Measurements from ENCODE around the gene GPER1. TPM values are rescaled to one million over a fixed set of nuclear protein-coding genes. Genes with fewer than 3 reads are reported as not detected.

The GPER1 gene
- total RNA-seq, 2 donors from 2014 or later = 3.9 to 5.3 TPM

GRCh38 chr7:1124816-1125602 is 37.1 kb downstream of the GPER1 start:
- H3K36me3 ChIP-seq = no peaks in the 10 kb centered on the region
- no peaks in the 10 kb centered on the region for H3K9me3 ChIP-seq
- H3K4me1 ChIP-seq (ENCODE audit: control insufficient read depth in 1 of 2, low read depth in 2 of 2) = peaks cover 10 to 14% of the 10 kb centered on the region in 2 donors
- H3K27ac ChIP-seq = no peak overlapping the region
- TF ChIP-seq, protein P1, sequence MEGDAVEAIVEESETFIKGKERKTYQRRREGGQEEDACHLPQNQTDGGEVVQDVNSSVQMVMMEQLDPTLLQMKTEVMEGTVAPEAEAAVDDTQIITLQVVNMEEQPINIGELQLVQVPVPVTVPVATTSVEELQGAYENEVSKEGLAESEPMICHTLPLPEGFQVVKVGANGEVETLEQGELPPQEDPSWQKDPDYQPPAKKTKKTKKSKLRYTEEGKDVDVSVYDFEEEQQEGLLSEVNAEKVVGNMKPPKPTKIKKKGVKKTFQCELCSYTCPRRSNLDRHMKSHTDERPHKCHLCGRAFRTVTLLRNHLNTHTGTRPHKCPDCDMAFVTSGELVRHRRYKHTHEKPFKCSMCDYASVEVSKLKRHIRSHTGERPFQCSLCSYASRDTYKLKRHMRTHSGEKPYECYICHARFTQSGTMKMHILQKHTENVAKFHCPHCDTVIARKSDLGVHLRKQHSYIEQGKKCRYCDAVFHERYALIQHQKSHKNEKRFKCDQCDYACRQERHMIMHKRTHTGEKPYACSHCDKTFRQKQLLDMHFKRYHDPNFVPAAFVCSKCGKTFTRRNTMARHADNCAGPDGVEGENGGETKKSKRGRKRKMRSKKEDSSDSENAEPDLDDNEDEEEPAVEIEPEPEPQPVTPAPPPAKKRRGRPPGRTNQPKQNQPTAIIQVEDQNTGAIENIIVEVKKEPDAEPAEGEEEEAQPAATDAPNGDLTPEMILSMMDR (IDR thresholded peaks at IDR 0.05) = no peak
- ATAC-seq (ENCODE audit: insufficient number of reproducible peaks, low FRiP score, low read depth) (no peak), DNase-seq (ENCODE audit: low spot score) (no peak)
- peak overlapping the region; percentile 36 for H3K4me3 ChIP-seq
- no peaks in the 10 kb centered on the region for H3K27me3 ChIP-seq (replicated peaks; ENCODE audit: insufficient read depth)

DNA sequence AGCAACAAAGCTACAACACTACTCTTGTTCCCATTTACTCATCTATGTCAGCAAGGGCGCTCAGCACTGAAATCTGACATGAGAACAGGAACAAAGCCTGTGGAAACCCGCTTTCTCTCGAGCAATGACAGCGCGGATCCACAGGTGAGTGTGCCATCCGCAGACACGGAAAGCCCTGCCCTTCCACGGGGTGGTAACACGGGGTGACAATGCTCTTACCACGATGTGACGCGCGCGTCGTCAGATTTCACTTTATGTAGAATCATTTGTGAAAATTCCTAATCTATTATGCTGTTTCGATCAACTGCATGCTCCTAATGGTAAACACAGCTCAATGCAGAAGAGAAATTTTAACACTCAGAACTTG is 37.7 kb downstream of the GPER1 start:
- TF ChIP-seq, protein P1 (IDR thresholded peaks at IDR 0.05) = no peak
- Histone ChIP-seq H3K36me3 (no peaks in the 10 kb centered on the region), H3K9me3 (no peaks in the 10 kb centered on the region), H3K4me1 (ENCODE audit: control insufficient read depth in 1 of 2, low read depth in 2 of 2) (peaks cover 10 to 14% of the 10 kb centered on the region in 2 donors), H3K27me3 (replicated peaks; ENCODE audit: insufficient read depth) (no peaks in the 10 kb centered on the region), H3K27ac (no peak overlapping the region), H3K4me3 (no peak overlapping the region)
- DNase-seq (ENCODE audit: low spot score) (no peak), ATAC-seq (ENCODE audit: insufficient number of reproducible peaks, low FRiP score, low read depth) (no peak)

DNA sequence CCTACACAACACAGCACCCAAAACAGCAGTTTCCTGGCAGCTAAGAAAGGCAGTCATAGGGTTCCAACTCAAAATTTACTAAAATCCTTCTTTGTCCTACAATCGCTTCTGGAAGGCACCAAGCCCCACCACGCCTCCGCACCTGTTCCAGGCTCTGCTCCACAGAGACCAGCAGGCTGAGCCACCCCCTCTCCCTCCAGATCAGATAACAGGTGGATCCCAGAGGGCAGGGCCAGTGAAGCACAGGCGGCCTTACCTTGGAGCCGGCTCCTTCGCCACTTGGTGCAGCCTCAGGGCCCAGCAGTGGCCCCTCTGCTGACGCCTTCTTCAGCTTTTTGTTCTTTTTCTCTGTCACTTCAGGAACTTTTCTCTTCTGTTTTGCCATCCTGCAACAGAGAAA is 39.1 kb downstream of the GPER1 start:
- TF ChIP-seq, protein P1 (IDR thresholded peaks at IDR 0.05) = no peak
- no peak overlapping the region for H3K4me3 ChIP-seq
- no peaks in the 10 kb centered on the region for H3K36me3 ChIP-seq
- no peaks in the 10 kb centered on the region for H3K27me3 ChIP-seq (replicated peaks; ENCODE audit: insufficient read depth)
- H3K4me1 ChIP-seq (ENCODE audit: control insufficient read depth in 1 of 2, low read depth in 2 of 2) = peaks cover 10 to 14% of the 10 kb centered on the region in 2 donors
- H3K27ac ChIP-seq = no peak overlapping the region
- H3K9me3 ChIP-seq = no peaks in the 10 kb centered on the region
- DNase-seq (ENCODE audit: low spot score) = no peak
- no peak for ATAC-seq (ENCODE audit: insufficient number of reproducible peaks, low FRiP score, low read depth)

GRCh38 chr7:1129431-1129830 is 41.5 kb downstream of the GPER1 start:
- no peaks in the 10 kb centered on the region for H3K27me3 ChIP-seq (replicated peaks; ENCODE audit: insufficient read depth)
- TF ChIP-seq, protein P1 (IDR thresholded peaks at IDR 0.05) = no peak
- no peaks in the 10 kb centered on the region for H3K9me3 ChIP-seq
- DNase-seq (ENCODE audit: low spot score) = no peak
- no peak overlapping the region for H3K27ac ChIP-seq
- no peaks in the 10 kb centered on the region for H3K36me3 ChIP-seq
- H3K4me1 ChIP-seq (ENCODE audit: control insufficient read depth in 1 of 2, low read depth in 2 of 2) = peaks cover 7% of the 10 kb centered on the region in 2 donors
- no peak overlapping the region for H3K4me3 ChIP-seq
- no peak for ATAC-seq (ENCODE audit: insufficient number of reproducible peaks, low FRiP score, low read depth)

GRCh38 chr7:1130021-1130990 is 42.4 kb downstream of the GPER1 start:
- no peaks in the 10 kb centered on the region for H3K27me3 ChIP-seq (replicated peaks; ENCODE audit: insufficient read depth)
- DNase-seq (ENCODE audit: low spot score) (no peak), ATAC-seq (ENCODE audit: insufficient number of reproducible peaks, low FRiP score, low read depth) (no peak)
- H3K4me3 ChIP-seq = no peak overlapping the region
- H3K27ac ChIP-seq = no peak overlapping the region
- TF ChIP-seq, protein P1 (IDR thresholded peaks at IDR 0.05) = no peak
- no peaks in the 10 kb centered on the region for H3K9me3 ChIP-seq
- H3K36me3 ChIP-seq = no peaks in the 10 kb centered on the region
- H3K4me1 ChIP-seq (ENCODE audit: control insufficient read depth in 1 of 2, low read depth in 2 of 2) = no peaks in the 10 kb centered on the region
